HFFc6 (cell line): Measurements from ENCODE around the gene MOXD1. TPM values are rescaled to one million over a fixed set of nuclear protein-coding genes. Genes with fewer than 3 reads are reported as not detected.
"Not testable (repeated sequence)": the region's sequence is repeated elsewhere in the genome, so short reads cannot be mapped to it uniquely, and the experiment has no call there.

Experiments used
- DNase-seq: peaks from one replicate; pipeline ENCODE4 v3.0.0-alpha.2; 2018
- H3K27ac Mint-ChIP-seq: 2 replicates; pipeline ENCODE4 v1.8.0; 2020; ENCODE audit warnings: mild to moderate bottlenecking, mixed read lengths
- H3K27me3 Mint-ChIP-seq: 2 replicates; pipeline ENCODE4 v1.8.0; 2021; ENCODE audit warnings: mild to moderate bottlenecking, moderate library complexity, mixed read lengths; ENCODE audit not compliant: insufficient read depth
- H3K36me3 Mint-ChIP-seq: 2 replicates; pipeline ENCODE4 v1.8.0; 2021; ENCODE audit warnings: low read depth, mixed read lengths
- H3K4me1 Mint-ChIP-seq: 2 replicates; pipeline ENCODE4 v1.8.0; 2020; ENCODE audit warnings: low read depth, mixed read lengths
- H3K4me3 Mint-ChIP-seq: 2 replicates; pipeline ENCODE4 v1.8.0; 2020; ENCODE audit warnings: mild to moderate bottlenecking, moderate library complexity, mixed read lengths
- H3K9me3 Mint-ChIP-seq: 2 replicates; pipeline ENCODE4 v1.8.0; 2020; ENCODE audit warnings: mild to moderate bottlenecking, mixed read lengths
- CTCF ChIP-seq: fragments of 200-600 bp; sonication (generic); IDR thresholded peaks from 2 replicates; pipeline ENCODE4 v1.5.0; 2021; ENCODE audit warnings: antibody characterized with exemption, mild to moderate bottlenecking
- total RNA-seq, 6 experiments: library from RNA; stranded (reverse); fragmentation: NEBNext Ultra II Directional; extraction: Animal tissue kit (Norgen Biotek cat#: 25700); gene quantifications; 2 replicates in 1 of 6; 3 replicates in 5 of 6; pipeline ENCODE4 v1.2.3, GENCODE V29; 2021

Gene MOXD1
- total RNA-seq, 6 experiments from 2014 or later = 85.0 to 174 (median 153) TPM

- H3K9me3 Mint-ChIP-seq = no peaks in the 10 kb centered on the region
- peak; percentile 9 for DNase-seq
- H3K4me1 Mint-ChIP-seq = peaks cover 38% of the 10 kb centered on the region
- H3K36me3 Mint-ChIP-seq = peaks cover 41% of the 10 kb centered on the region
- peak overlapping the region; percentile 6; the same call in 1 of the 2 replicates for H3K27ac Mint-ChIP-seq
- H3K4me3 Mint-ChIP-seq = no peak overlapping the region
- no peaks in the 10 kb centered on the region for H3K27me3 Mint-ChIP-seq
- TF ChIP-seq CTCF = no peak
Observed at GRCh38 chr6:132362442-132363185, 38.7 kb downstream of the MOXD1 start.

GRCh38 chr6:132361101-132361500, 40.2 kb downstream of the MOXD1 start:
- Mint-ChIP-seq H3K4me1 (peaks cover 45% of the 10 kb centered on the region), H3K27ac (no peak overlapping the region)

DNA sequence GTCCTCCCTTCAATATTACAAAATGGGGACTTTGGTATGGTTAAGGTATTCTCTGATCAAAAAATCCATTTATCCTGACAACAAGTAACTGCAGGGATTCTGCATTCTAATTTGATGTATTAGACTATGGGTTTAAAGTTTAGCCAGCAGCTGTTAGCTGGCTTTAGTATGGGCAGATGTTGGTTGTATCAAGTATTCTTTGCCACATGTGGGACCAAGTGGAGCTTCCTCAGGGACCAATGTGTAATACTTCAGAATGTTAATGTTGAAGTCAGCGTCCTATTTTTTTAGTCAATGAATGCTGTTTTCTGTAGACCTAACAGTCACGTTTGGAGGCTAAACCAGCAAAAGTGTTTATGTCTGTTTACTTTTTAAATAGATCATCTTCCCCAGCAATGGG, 41.4 kb downstream of the MOXD1 start:
- TF ChIP-seq CTCF = no peak
- Mint-ChIP-seq H3K27ac (no peak overlapping the region), H3K4me3 (no peak overlapping the region), H3K27me3 (no peaks in the 10 kb centered on the region), H3K9me3 (peaks cover 5% of the 10 kb centered on the region), H3K36me3 (peaks cover 38% of the 10 kb centered on the region), H3K4me1 (peaks cover 45% of the 10 kb centered on the region)
- DNase-seq = no peak

More at GRCh38 chr6:132361101-132361500, 40.2 kb downstream of the MOXD1 start:
- no peak for DNase-seq
- Mint-ChIP-seq H3K9me3 (no peaks in the 10 kb centered on the region), H3K36me3 (peaks cover 35% of the 10 kb centered on the region), H3K4me3 (no peak overlapping the region), H3K27me3 (no peaks in the 10 kb centered on the region)
- TF ChIP-seq CTCF = no peak

- TF ChIP-seq CTCF = no peak
- H3K4me1 Mint-ChIP-seq = peaks cover 30% of the 10 kb centered on the region
- 0 out of 2 replicates have a peak overlapping the region, but pooled peaks have one; percentile 0 for H3K4me3 Mint-ChIP-seq
- no peaks in the 10 kb centered on the region for H3K27me3 Mint-ChIP-seq
- H3K27ac Mint-ChIP-seq = peak overlapping the region; percentile 81
- H3K36me3 Mint-ChIP-seq = peaks cover 53% of the 10 kb centered on the region
- H3K9me3 Mint-ChIP-seq = peaks cover 16% of the 10 kb centered on the region
- peak; percentile 20 for DNase-seq
Observed at GRCh38 chr6:132357120-132357519, 44.2 kb downstream of the MOXD1 start.

DNA sequence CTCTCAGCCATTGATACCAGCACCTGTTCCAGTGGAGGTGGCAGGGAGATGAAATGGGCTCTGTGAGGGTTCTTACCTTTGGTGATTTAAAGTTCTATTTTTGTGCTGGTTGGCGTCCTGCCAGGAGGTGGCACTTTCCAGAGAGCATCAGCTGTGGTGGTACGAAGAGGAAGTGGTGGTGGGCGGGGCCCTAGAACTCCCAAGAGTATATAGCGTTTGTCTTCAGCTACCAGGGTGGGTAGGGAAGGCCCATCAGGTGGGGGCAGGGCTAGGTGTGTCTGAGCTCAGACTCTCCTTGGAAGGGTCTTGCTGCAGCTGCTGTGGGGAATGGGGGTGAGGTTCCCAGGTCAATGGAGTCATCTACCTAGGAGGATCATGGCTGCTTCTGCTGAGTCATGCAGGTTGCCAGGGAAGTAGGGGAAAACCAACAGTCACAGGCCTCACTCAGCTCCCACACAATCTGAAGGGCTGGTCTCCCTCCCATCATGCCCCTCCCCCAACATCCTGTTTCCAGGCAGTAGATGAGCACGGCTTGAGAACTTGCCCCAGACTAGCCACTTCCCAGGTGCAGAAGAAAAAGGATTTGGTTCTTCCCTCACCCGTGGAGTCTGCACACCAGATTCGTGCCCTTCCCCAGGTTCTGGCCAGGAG, 46.6 kb downstream of the MOXD1 start:
- Mint-ChIP-seq H3K27me3 (no peaks in the 10 kb centered on the region; the same call in 1 of the 2 replicates), H3K9me3 (peaks cover 21% of the 10 kb centered on the region), H3K36me3 (peaks cover 71% of the 10 kb centered on the region), H3K4me1 (peaks cover 30% of the 10 kb centered on the region), H3K27ac (no peak overlapping the region), H3K4me3 (no peak overlapping the region)
- no peak for DNase-seq
- TF ChIP-seq CTCF = no peak

GRCh38 chr6:132351986-132352385, 49.3 kb downstream of the MOXD1 start:
- Mint-ChIP-seq H3K9me3 (peaks cover 21% of the 10 kb centered on the region), H3K4me1 (peaks cover 16% of the 10 kb centered on the region), H3K36me3 (peaks cover 74% of the 10 kb centered on the region)
- not testable (repeated sequence) for H3K4me3 Mint-ChIP-seq, DNase-seq, H3K27me3 Mint-ChIP-seq, H3K27ac Mint-ChIP-seq
